Panc1 (cell line): ENCODE data around the gene CASP3. TPM values are rescaled to one million over a fixed set of nuclear protein-coding genes. Genes with fewer than 3 reads are reported as not detected.

Experiments
- ATAC-seq: fragments of 200-7000 bp; cut with Tn5 transposase; 2 replicates; pipeline ENCODE4 v1.9.1; 2020; ENCODE audit warnings: mild to moderate bottlenecking, moderate library complexity
- BruUV-seq: library from RNA; stranded (reverse); fragments of 400-500 nt; replicated peaks from 2 replicates; lab custom pipeline; 2021; lab: Mats Ljungman, UMichigan
- CTCF ChIA-PET: fragments of 300-600 bp; sonication (Branson Sonifier 250); formaldehyde crosslinking; loops from one replicate; lab custom pipeline; 2022; ENCODE audit warnings: antibody characterized with exemption; lab: Charles Lee
- POLR2A ChIA-PET: fragments of 300-600 bp; sonication (Branson Sonifier 250); formaldehyde crosslinking; loops from one replicate; lab custom pipeline; 2022; ENCODE audit warnings: antibody characterized with exemption; lab: Charles Lee
- DNase-seq: peaks from one replicate; pipeline ENCODE4 v3.0.0-alpha.2; 2010; ENCODE audit warnings: low read depth, low spot score
- H3K27ac ChIP-seq: 2 replicates; pipeline ENCODE4 v1.5.1; 2011; ENCODE audit warnings: mild to moderate bottlenecking, low read length, inconsistent platforms
- H3K27me3 ChIP-seq: fragments of 200-500 bp; sonication (Bioruptor generic); 2 replicates; pipeline ENCODE4 v1.6.0; 2014; ENCODE audit warnings: low read length, inconsistent platforms; ENCODE audit not compliant: control insufficient read depth, insufficient read depth
- H3K36me3 ChIP-seq: fragments of 200-500 bp; sonication (Bioruptor generic); 2 replicates; pipeline ENCODE4 v1.5.1; 2014; ENCODE audit warnings: inconsistent platforms, mild to moderate bottlenecking, low read length, moderate library complexity; ENCODE audit not compliant: control insufficient read depth, insufficient read depth
- H3K4me1 ChIP-seq: 2 replicates; pipeline ENCODE4 v1.5.1; 2011; ENCODE audit warnings: inconsistent platforms, mild to moderate bottlenecking, low read length, moderate library complexity; ENCODE audit not compliant: control insufficient read depth, insufficient read depth
- H3K4me3 ChIP-seq, 2 experiments: 2 replicates each; pipeline ENCODE4 v1.5.1; 2011 to 2012; ENCODE audit warnings: low read depth in 2 of 2, low read length in 2 of 2, mild to moderate bottlenecking in 2 of 2, inconsistent platforms in 1 of 2, moderate library complexity in 1 of 2
- H3K9me3 ChIP-seq: fragments of 200-500 bp; sonication (Bioruptor generic); 2 replicates; pipeline ENCODE4 v1.5.1; 2014; ENCODE audit warnings: low read depth, mild to moderate bottlenecking, inconsistent platforms, low read length, moderate library complexity; ENCODE audit not compliant: control insufficient read depth, insufficient read depth
- POLR2AphosphoS5 ChIP-seq: IDR thresholded peaks from 2 replicates; pipeline ENCODE4 v1.6.1; 2012; ENCODE audit warnings: mild to moderate bottlenecking, low read depth, low read length, moderate library complexity
- REST ChIP-seq, 2 experiments: IDR thresholded peaks; 2 replicates each; pipeline ENCODE4 v1.6.1; 2011 to 2012; ENCODE audit warnings: low read depth in 2 of 2, control low read depth in 1 of 2, low read length in 1 of 2, mild to moderate bottlenecking in 1 of 2, moderate library complexity in 1 of 2; ENCODE audit not compliant: insufficient read depth in 1 of 2
- SIN3A ChIP-seq: IDR thresholded peaks from 2 replicates; pipeline ENCODE4 v1.6.1; 2012; ENCODE audit warnings: low read depth, mild to moderate bottlenecking, low read length, moderate library complexity, borderline replicate concordance; ENCODE audit not compliant: insufficient read depth
- TCF7L2 ChIP-seq: IDR thresholded peaks from 2 replicates; pipeline ENCODE4 v1.6.1; 2011; ENCODE audit warnings: mild to moderate bottlenecking, low read depth, low read length, inconsistent platforms
- in situ Hi-C: cut with HindIII; loops from 2 replicates; pipeline ENCODE4 v1.10.0; 2016; ENCODE audit warnings: low sequenced_read_pairs, low pct_unique_long_range_greater_than_20kb
- intact Hi-C: fragments of 100-400 bp; cut with micrococcal nuclease; formaldehyde crosslinking; loops from one replicate; pipeline ENCODE4 v1.10.0; 2022; ENCODE audit not compliant: unreplicated experiment
- total RNA-seq: library from RNA; stranded (reverse); gene quantifications from one replicate; pipeline ENCODE4 v1.2.1, GENCODE V29; 2021; ENCODE audit not compliant: unreplicated experiment
- TF ChIP-seq, protein P1 (sequence below): fragments of 450-650 bp; IDR thresholded peaks from 2 replicates; pipeline ENCODE4 v1.5.1; 2017; ENCODE audit warnings: mild to moderate bottlenecking

The CASP3 gene
- total RNA-seq, 1 experiment from 2014 or later, result 24.3 TPM

- ATAC-seq (no peak), DNase-seq (no peak)
- Histone ChIP-seq H3K9me3 (no peaks in the 10 kb centered on the region), H3K4me3 (no peak overlapping the region), H3K36me3 (no peaks in the 10 kb centered on the region), H3K27me3 (no peaks in the 10 kb centered on the region), H3K27ac (no peak overlapping the region), H3K4me1 (no peaks in the 10 kb centered on the region)
- TF ChIP-seq POLR2AphosphoS5, result no peak
- TF ChIP-seq TCF7L2, result no peak
- TF ChIP-seq REST (IDR thresholded peaks at IDR 0.05; ENCODE audit: insufficient read depth in 1 of 2, low read depth in 2 of 2, low read length in 1 of 2), result no peak
- TF ChIP-seq, protein P1, sequence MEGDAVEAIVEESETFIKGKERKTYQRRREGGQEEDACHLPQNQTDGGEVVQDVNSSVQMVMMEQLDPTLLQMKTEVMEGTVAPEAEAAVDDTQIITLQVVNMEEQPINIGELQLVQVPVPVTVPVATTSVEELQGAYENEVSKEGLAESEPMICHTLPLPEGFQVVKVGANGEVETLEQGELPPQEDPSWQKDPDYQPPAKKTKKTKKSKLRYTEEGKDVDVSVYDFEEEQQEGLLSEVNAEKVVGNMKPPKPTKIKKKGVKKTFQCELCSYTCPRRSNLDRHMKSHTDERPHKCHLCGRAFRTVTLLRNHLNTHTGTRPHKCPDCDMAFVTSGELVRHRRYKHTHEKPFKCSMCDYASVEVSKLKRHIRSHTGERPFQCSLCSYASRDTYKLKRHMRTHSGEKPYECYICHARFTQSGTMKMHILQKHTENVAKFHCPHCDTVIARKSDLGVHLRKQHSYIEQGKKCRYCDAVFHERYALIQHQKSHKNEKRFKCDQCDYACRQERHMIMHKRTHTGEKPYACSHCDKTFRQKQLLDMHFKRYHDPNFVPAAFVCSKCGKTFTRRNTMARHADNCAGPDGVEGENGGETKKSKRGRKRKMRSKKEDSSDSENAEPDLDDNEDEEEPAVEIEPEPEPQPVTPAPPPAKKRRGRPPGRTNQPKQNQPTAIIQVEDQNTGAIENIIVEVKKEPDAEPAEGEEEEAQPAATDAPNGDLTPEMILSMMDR, result no peak
- TF ChIP-seq SIN3A, result no peak
- intact Hi-C loops, result no loop called here
- no TSS peak for BruUV-seq
- in situ Hi-C loops, result no loop called here
- ChIA-PET CTCF (no interaction called here), POLR2A (interaction anchor here (0.6 to 0.7 kb wide), 2 partner anchors 10 to 250 kb away, joined by 5 to 8 read pairs; no protein-coding TSS in a partner anchor)
Measured at GRCh38 chr4:184596617-184597185, 52.5 kb downstream of the CASP3 start.

DNA sequence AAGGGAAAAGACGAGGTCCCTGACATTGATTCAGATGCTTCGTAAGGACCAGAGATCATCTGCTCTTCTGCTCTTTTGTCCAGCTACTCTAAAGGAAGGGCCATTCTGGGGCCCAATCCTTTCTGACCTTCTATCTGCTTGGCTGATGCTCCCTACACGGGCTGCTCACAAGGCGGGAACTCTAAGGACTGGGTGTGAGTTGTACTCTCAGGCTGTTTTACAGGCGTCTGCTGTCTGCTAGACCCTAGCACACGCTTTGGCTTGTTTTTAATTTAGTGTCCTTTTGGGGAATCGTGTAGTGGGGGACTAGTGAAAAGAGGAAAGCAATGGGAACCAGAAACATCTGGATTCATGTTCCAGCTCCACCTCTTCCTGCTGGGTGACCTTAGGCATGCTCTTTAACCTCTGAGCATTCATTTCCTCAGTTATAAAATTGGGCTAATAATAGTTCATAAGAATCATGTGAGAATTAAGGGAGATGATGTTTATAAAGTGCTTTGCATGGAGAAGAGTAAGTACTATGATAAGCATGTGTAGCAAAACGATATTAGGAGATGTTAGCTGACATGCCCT, 53.1 kb downstream of the CASP3 start:
- Histone ChIP-seq H3K4me1 (no peaks in the 10 kb centered on the region), H3K36me3 (no peaks in the 10 kb centered on the region), H3K4me3 (no peak overlapping the region), H3K27me3 (no peaks in the 10 kb centered on the region), H3K27ac (no peak overlapping the region), H3K9me3 (no peaks in the 10 kb centered on the region)
- ChIA-PET POLR2A (no interaction called here), CTCF (no interaction called here)
- BruUV-seq, result no TSS peak
- TF ChIP-seq REST (IDR thresholded peaks at IDR 0.05; ENCODE audit: insufficient read depth in 1 of 2, low read depth in 2 of 2, low read length in 1 of 2) (no peak), SIN3A (no peak), POLR2AphosphoS5 (no peak), TCF7L2 (no peak)
- TF ChIP-seq, protein P1, result no peak
- in situ Hi-C loops, result no loop called here
- ATAC-seq (no peak), DNase-seq (no peak)
- intact Hi-C loops, result no loop called here
